Upper lobe of left lung (tissue), 6 donors: ENCODE results near the gene RIPK1. TPM values are rescaled to one million over a fixed set of nuclear protein-coding genes. Genes with fewer than 3 reads are reported as not detected.

Experiments used
- ATAC-seq, 2 donors: fragments of 200-7000 bp; cut with Tn5 transposase; one replicate each; pipeline ENCODE4 v1.9.1; 2022; ENCODE audit warnings: mild to moderate bottlenecking in 2 of 2, moderate library complexity in 2 of 2; ENCODE audit not compliant: low FRiP score in 2 of 2
- DNase-seq, 2 donors: peaks; one replicate each; pipeline ENCODE4 v3.0.0-alpha.2; 2019 to 2020
- H3K27ac ChIP-seq, 4 donors: fragments of 200-600 bp; sonication (generic); one replicate each; pipeline ENCODE4 v1.5.1; 2016 to 2019
- H3K27me3 ChIP-seq, 4 donors: fragments of 200-600 bp; sonication (generic); one replicate each; pipeline ENCODE4 v1.5.1; 2017 to 2019
- H3K36me3 ChIP-seq, 4 donors: fragments of 200-600 bp; sonication (generic); one replicate each; pipeline ENCODE4 v1.5.1; 2016 to 2019
- H3K4me1 ChIP-seq, 4 donors: fragments of 200-600 bp; sonication (generic); one replicate each; pipeline ENCODE4 v1.5.1; 2018 to 2019
- H3K4me3 ChIP-seq, 4 donors: fragments of 200-600 bp; sonication (generic); one replicate each; pipeline ENCODE4 v1.5.1; 2017 to 2019; ENCODE audit warnings: mild to moderate bottlenecking in 2 of 4, moderate library complexity in 1 of 4
- H3K9me3 ChIP-seq, 4 donors: fragments of 200-600 bp; sonication (generic); one replicate each; pipeline ENCODE4 v1.5.1; 2018 to 2019
- EP300 ChIP-seq, 4 donors: sonication (generic); formaldehyde crosslinking; IDR thresholded peaks; one replicate each; pipeline ENCODE4 v1.5.1; 2017; ENCODE audit warnings: antibody characterized with exemption in 4 of 4, control low read depth in 2 of 4
- POLR2A ChIP-seq, 4 donors: fragments of 450-650 bp; IDR thresholded peaks; one replicate each; pipeline ENCODE4 v1.5.1; 2016 to 2017; ENCODE audit warnings: antibody characterized with exemption in 4 of 4, mild to moderate bottlenecking in 2 of 4
- POLR2AphosphoS5 ChIP-seq, 2 donors: sonication (generic); formaldehyde crosslinking; IDR thresholded peaks; one replicate each; pipeline ENCODE4 v1.5.1; 2017; ENCODE audit warnings: antibody characterized with exemption in 2 of 2
- WGBS, 2 donors: methylation state at CpG; one replicate each; pipeline ENCODE4 v1.1.5; 2017 to 2018; 5-methylcytosine and 5-hydroxymethylcytosine counted together
- total RNA-seq, 6 donors: library from RNA; depleted of rRNA in 4 of 6; stranded (reverse); fragments of >200 nt in 4 of 6; gene quantifications; one replicate each; pipeline versions ENCODE4 v1.1.0 to v1.2.1, GENCODE V29; 2016 to 2021
- TF ChIP-seq, protein P1 (sequence below), 6 experiments: fragments of 450-650 bp in 4 of 6; fragments of 200-600 bp in 2 of 6; sonication (generic) in 2 of 6; IDR thresholded peaks; one replicate each; pipeline ENCODE4 v1.5.1; 2016 to 2019; ENCODE audit warnings: antibody characterized with exemption in 6 of 6
- donor health status: DM: no; HTN: no; CAD: no; lungs with moderate emphysema.
- donor health status: DM: no; HTN: yes; CAD: no; lungs with severe emphysema.

Gene RIPK1
- total RNA-seq, 6 donors from 2014 or later: 20.6 to 35.6 (median 26.6) TPM

DNA sequence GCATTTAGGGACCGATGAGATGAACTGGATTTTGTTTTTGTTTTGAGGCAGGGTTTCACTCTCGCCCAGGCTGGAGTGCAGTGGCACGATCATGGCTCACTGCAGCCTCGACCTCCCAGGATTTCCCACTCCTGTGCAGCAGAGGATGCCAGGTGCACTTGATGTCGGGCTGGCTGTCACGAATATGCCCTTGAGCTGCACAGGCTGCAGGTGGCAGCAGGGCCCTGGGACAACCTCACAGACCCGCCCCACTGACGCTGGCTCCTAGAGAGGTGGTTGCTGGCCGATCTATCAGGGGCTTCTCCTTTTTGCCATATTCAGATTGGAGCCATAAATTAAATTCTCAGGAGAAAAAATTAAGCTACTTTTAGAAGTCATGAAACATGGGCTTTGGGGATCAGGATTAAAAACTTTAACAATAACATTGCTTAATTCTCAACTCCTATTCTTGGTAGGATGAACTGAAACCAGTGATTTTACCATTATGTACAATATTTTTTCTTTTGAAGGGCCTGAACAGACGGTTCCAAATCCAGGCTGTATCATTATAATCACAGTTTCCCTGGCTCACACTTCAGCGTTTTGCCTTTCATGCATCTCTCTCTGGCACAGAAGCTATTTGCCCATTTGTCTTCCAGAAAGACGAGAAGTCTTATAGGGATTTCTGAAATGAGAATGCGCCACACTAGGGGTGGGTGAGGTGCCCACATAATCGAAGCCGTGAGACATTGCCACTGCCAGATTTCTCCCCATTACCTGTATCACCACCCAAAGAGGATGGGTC lies 36.2 kb upstream of the RIPK1 start:
- Histone ChIP-seq H3K27ac (no peak overlapping the region), H3K4me1 (peaks cover 0 to 4% (median 1%) of the 10 kb centered on the region in 4 donors), H3K27me3 (no peaks in the 10 kb centered on the region), H3K4me3 (no peak overlapping the region), H3K9me3 (no peaks in the 10 kb centered on the region), H3K36me3 (no peaks in the 10 kb centered on the region)
- ATAC-seq (no peak), DNase-seq (peak in 1 of 2 donors; percentile 58)
- 58 to 63% methylated on average over 14 to 15 of the region's 15 CpGs for WGBS, 2 donors
- no peak for TF ChIP-seq POLR2A (IDR thresholded peaks at IDR 0.05)
- TF ChIP-seq, protein P1, sequence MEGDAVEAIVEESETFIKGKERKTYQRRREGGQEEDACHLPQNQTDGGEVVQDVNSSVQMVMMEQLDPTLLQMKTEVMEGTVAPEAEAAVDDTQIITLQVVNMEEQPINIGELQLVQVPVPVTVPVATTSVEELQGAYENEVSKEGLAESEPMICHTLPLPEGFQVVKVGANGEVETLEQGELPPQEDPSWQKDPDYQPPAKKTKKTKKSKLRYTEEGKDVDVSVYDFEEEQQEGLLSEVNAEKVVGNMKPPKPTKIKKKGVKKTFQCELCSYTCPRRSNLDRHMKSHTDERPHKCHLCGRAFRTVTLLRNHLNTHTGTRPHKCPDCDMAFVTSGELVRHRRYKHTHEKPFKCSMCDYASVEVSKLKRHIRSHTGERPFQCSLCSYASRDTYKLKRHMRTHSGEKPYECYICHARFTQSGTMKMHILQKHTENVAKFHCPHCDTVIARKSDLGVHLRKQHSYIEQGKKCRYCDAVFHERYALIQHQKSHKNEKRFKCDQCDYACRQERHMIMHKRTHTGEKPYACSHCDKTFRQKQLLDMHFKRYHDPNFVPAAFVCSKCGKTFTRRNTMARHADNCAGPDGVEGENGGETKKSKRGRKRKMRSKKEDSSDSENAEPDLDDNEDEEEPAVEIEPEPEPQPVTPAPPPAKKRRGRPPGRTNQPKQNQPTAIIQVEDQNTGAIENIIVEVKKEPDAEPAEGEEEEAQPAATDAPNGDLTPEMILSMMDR (IDR thresholded peaks at IDR 0.05): peak in 1 of 6 experiments; percentile 15

DNA sequence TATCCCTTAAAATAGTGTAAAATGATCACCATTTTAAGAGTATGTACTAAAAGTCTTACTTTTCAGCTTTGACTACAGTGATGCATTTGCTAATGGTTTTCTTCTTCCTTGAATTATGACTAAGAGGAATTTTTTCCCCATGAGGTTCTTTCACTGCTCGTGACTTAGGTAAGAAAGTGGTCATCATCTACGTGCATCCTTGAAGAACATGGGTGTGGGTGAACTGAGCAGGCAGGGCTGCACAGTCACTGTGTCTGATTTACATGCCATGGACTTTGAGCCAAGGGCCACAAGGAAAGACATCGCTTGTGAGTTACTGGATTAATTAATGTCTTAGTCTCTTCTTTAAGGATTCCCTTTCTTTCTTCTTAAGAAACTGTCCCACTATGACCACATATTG lies 35.3 kb upstream of the RIPK1 start:
- 89 to 97% methylated on average over 3 of the region's 3 CpGs for WGBS, 2 donors
- TF ChIP-seq EP300 (IDR thresholded peaks at IDR 0.05) (no peak), POLR2AphosphoS5 (IDR thresholded peaks at IDR 0.05) (no peak), POLR2A (IDR thresholded peaks at IDR 0.05) (no peak)
- TF ChIP-seq, protein P1 (IDR thresholded peaks at IDR 0.05): no peak
- ATAC-seq: no peak

DNA sequence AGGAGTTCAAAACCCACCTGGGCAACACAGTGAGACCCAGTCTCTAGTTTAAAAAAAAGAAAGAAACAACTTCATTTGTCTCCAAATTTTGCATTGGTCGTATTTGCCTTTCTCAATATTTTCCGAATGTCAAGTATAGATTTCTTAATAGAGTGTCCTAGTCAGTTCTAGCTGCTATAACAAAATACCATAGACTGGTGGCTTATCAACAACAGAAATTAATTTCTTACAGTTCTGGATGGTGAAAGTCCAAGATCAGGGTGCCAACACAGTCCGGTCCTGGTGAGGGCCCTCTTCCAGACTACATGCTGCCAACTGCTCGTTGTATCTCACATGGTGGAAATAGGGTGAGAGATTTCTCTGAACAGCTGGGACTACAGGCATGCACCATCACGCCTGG lies 34.6 kb upstream of the RIPK1 start:
- H3K27ac ChIP-seq: no peak overlapping the region
- ATAC-seq (no peak), DNase-seq (no peak)
- no peak overlapping the region for H3K4me3 ChIP-seq
- no peaks in the 10 kb centered on the region for H3K4me1 ChIP-seq
- no peak for TF ChIP-seq POLR2A (IDR thresholded peaks at IDR 0.05)
- no peak for TF ChIP-seq EP300 (IDR thresholded peaks at IDR 0.05)
- TF ChIP-seq, protein P1 (IDR thresholded peaks at IDR 0.05): no peak
- TF ChIP-seq POLR2AphosphoS5 (IDR thresholded peaks at IDR 0.05): no peak
- WGBS, 2 donors: 96 to 97% methylated on average over 5 of the region's 5 CpGs
- no peaks in the 10 kb centered on the region for H3K27me3 ChIP-seq
- no peaks in the 10 kb centered on the region for H3K9me3 ChIP-seq
- H3K36me3 ChIP-seq: no peaks in the 10 kb centered on the region

More for the DNA sequence above, 35.3 kb upstream of the RIPK1 start:
- Histone ChIP-seq H3K27ac (no peak overlapping the region), H3K9me3 (no peaks in the 10 kb centered on the region), H3K36me3 (no peaks in the 10 kb centered on the region), H3K4me1 (no peaks in the 10 kb centered on the region), H3K4me3 (no peak overlapping the region), H3K27me3 (no peaks in the 10 kb centered on the region)
- no peak for DNase-seq

DNA sequence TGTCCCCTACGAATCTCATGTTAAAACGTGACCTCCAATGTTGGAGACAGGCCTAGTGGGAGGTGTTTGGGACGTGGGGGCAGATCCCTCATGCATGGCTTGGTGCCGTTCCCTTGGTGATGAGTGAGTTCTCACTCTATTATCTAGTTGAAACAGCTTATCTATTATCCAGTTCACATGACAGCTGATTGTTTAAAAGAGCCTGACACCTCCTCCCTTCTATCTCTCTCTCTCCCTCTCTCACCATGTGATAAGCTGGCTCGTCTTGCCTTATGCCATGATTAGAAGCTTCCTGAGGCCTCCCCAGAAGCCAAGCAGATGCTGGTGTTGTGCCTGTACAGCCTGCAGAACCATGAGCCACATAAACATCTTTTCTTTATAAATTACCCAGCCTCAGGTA lies 32.9 kb upstream of the RIPK1 start:
- WGBS, 2 donors: 66 to 75% methylated on average over 5 of the region's 5 CpGs
- Histone ChIP-seq H3K27me3 (no peaks in the 10 kb centered on the region), H3K36me3 (no peaks in the 10 kb centered on the region), H3K27ac (no peak overlapping the region), H3K9me3 (no peaks in the 10 kb centered on the region), H3K4me1 (no peaks in the 10 kb centered on the region), H3K4me3 (no peak overlapping the region)
- ATAC-seq (no peak), DNase-seq (no peak)
- no peak for TF ChIP-seq EP300 (IDR thresholded peaks at IDR 0.05)
- TF ChIP-seq, protein P1 (IDR thresholded peaks at IDR 0.05): no peak
- no peak for TF ChIP-seq POLR2AphosphoS5 (IDR thresholded peaks at IDR 0.05)
- TF ChIP-seq POLR2A (IDR thresholded peaks at IDR 0.05): no peak
